Measurements from ENCODE around the gene CACNG8.
"Not testable (repeated sequence)": the region's sequence is repeated elsewhere in the genome, so short reads cannot be mapped to it uniquely, and the experiment has no call there.

CACNG8 gene

GRCh38 chr19:53962887-53963431 is at the start of gene CACNG8:
Gene CACNG8, plus strand, starts transcription at chr19:53962937.
- DNase-seq (ENCODE audit: low read depth, low spot score): no peak

DNA sequence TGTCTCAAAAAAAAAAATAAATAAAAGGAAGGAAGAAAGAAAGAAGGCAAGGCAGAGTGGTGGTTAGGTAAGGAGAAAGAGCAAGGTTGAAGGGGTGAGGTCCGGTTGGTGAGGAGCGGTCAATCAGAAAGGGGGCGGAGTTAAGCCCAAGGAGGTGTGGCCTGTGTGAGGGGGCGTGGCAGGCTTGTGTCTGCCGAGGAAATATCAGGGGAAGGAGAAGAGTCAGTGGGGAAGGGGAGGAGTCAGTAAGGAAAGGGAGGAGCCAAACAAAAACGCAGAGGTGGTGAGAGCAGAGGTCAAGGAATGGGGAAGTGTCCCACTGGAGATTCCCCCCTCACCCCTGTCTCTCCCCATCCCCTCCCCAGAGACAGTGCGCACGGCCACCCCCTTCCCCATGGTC is 47.7 kb upstream of the CACNG8 start:
- DNase-seq (ENCODE audit: low read depth, low spot score): no peak

GRCh38 chr19:53916004-53916403 is 46.7 kb upstream of the CACNG8 start:
- no peak for DNase-seq (ENCODE audit: low read depth, low spot score)

- DNase-seq (ENCODE audit: low read depth, low spot score): no peak
These were observed 45.4 kb upstream of the CACNG8 start for GRCh38 chr19:53917356-53917755.

GRCh38 chr19:53927739-53928138 is 35.0 kb upstream of the CACNG8 start:
- peak; percentile 84 for DNase-seq (ENCODE audit: low read depth, low spot score)

DNA sequence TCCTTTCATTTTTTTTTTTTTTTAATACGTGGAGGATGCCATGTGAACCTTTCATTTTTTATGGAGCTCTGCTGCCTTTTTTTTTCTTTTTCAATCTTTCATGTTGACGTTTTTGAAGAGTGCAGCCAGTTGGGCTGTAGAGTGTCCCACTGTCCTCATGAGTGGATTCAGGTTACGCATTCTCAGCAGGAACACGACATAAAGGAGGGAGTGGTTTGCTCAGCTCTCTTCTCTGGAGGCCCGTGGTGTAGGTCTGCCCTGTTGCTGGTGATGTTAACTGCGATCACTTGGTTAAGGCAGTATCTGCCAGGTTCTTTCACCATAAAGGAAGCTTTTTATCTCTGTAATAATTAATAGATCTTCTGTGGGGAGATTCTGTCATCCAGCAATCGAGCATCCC is 26.7 kb upstream of the CACNG8 start:
- no peak for DNase-seq (ENCODE audit: low read depth, low spot score)

- peak; percentile 31 for DNase-seq (ENCODE audit: low read depth, low spot score)
These were observed 20.5 kb upstream of the CACNG8 start for GRCh38 chr19:53942001-53942786.

DNA sequence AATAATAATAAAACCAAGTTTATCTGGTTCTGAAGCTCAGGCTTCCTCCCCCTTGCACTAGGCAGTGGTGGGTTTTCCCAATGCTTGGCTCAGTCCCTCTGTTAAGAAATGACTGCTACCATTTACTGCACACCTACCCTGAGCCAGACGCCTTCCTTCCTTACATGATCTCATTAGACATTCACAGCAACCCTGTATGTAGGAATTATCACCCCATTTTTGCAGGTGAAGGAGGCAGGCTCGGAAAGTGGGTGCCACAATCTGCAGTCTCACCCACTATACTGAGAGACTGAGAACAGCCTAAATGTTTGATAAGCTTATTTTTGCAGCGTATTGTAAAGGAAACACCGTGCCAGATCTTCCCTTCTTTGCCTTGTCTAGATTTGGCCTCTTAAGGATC is 18.3 kb upstream of the CACNG8 start:
- DNase-seq (ENCODE audit: low read depth, low spot score): no peak

GRCh38 chr19:53944933-53945332 is 17.8 kb upstream of the CACNG8 start:
- DNase-seq (ENCODE audit: low read depth, low spot score): no peak

DNA sequence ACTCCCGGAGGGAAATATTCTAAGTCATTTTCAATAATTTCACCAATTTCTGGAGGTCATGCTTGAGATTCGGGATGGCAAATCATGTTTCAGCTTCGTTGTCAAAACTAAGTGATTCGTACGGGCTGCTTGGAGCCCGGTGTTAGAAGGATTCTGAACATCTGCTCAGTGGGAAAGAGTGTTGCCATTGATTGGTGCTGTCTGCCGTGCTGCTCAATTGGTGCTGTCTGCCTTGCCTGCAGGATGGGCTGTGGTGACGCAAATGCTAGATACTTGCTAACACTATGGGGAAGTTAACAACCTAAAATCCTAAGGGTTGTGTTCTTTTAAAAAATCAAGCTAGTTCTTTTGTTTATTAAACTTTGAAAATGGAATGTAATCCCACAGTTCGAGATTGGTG is 17.3 kb upstream of the CACNG8 start:
- DNase-seq (ENCODE audit: low read depth, low spot score): no peak

GRCh38 chr19:53945998-53946397 is 16.7 kb upstream of the CACNG8 start:
- DNase-seq (ENCODE audit: low read depth, low spot score): no peak

DNA sequence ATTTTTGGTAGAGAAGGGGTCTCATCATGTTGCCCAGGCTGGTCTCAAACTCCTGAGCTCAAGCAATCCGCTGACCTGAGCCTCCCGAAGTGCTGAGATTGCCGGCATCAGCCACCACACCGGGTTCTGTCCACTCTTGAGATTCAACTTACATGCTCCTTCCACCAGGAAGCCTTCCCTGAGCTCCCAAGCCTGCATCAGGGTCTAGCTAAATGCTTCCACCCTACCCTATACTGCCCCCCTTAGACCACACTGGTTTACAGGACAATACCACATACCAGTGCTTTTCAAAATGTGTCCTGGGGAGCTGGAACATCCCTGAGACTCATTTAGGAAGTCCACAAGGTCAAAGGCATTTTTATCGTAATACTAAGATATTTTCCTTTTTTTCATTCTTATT is 15.1 kb upstream of the CACNG8 start:
- DNase-seq (ENCODE audit: low read depth, low spot score): no peak

GRCh38 chr19:53948611-53949010 is 14.1 kb upstream of the CACNG8 start:
- DNase-seq (ENCODE audit: low read depth, low spot score): not testable (repeated sequence)

DNA sequence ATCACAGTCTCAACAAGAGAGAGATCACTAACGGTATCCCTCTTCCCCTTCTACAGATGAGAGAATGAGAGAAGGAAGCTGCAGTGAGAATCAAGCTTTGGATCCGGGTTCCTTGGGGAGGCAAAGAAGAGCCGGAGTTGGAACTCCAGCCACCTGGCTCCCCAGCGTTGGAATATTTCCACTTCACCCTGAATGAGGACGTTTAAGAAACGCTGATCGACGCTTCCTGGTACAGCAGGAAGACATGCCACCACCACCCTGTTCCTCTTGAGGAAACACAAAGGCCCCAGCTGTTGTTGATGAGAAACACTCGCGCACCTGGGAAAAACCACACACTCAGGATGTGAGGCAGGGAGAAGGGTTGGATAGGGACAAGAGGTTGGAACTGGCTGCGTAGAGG is 11.3 kb upstream of the CACNG8 start:
- no peak for DNase-seq (ENCODE audit: low read depth, low spot score)

GRCh38 chr19:53951947-53952346 is 10.8 kb upstream of the CACNG8 start:
- no peak for DNase-seq (ENCODE audit: low read depth, low spot score)

DNA sequence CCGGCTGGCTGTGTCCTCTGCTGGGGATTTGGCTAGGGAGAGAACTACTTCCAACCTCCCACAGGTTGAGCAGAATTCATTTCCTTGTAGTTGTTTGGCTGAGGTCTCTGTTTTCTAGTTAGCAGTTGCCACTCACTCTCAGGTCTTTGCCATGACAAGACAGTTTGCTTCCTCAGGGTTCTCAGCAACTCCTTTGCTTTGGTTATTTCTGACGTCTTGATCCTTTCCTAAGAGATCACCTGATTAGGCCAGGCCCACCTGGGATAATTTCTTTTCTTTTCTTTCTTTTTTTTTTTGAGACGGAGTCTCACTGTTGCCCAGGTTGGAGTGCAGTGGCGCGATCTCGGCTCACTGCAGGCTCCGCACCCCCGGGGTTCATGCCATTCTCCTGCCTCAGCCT is 9.4 kb upstream of the CACNG8 start:
- DNase-seq (ENCODE audit: low read depth, low spot score): no peak

DNA sequence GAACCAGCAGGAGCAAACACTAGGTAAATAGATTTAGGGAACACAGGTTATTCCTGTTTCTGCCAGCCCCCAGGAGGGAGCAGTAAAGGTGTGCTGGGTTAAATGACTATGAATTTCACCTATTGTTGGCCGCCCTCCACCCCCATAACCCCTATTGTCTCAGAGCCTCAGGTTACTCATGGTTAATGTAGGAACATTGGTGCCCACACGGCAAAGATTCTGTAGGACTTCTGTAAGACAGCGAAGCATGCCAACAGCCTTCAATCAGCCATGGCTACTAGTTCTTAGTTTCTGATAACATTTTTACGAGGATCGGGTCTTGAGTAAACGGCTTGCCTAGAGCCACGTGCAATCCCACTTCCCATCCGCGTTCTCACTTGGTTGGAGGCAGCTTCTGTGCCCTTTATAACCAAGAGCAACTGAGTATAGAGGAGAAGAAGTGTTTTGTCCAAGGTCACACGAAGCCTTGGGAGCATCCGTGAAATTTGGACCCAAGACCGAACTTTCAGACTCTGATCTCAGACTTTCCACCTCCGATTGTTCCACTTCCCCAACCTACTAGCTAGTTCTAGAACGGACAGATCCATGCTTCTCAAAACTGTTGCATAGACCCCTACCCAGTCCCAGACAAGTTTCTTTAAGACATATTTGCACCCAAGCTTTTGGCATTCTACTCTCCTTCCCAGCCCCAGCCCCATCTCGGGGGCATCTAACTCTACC is 5.1 kb upstream of the CACNG8 start:
- DNase-seq (ENCODE audit: low read depth, low spot score): no peak

DNA sequence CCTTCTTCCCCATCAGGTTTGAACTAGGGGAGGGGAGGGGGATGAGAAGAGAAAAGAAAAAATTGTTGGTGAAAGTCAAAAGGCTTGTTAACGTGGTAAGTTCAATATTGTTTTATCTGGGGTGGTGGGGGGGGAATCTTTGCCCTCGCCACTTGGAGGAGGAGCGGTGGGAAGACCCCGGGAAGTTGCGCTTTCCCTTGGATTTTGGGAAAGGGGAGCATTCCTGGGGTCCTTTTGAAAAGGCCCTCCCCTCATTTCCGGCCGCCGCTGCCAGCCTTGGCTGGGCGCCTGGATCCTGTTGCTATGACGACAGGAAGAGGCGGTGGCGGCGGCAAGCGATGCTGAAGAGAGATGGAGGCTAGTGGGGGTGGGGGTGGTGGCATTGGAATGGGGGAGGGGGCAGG is 4.6 kb upstream of the CACNG8 start:
- DNase-seq (ENCODE audit: low read depth, low spot score): peak; percentile 58

- DNase-seq (ENCODE audit: low read depth, low spot score): no peak
These were observed 3.6 kb upstream of the CACNG8 start for GRCh38 chr19:53958823-53959757.

DNA sequence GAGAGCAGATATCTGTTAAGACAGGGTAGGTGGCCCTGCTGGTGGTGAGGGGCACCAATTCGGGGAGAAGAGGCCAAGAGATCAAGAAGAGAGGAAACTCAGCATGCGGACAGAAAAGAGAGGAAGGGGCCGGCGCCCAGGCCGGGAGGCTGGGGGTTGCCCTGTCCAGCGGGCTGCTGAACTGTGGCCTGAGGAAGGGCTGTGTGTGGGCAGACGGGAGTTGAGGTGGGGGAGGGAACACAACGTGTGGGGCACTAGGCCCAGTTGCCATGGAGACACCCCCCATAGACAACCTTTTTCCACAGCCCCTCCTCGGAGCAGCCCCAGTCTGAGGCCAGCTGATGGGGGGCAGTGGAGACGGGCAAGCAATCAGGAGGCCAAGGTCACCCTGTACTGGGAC is 2.5 kb upstream of the CACNG8 start:
- no peak for DNase-seq (ENCODE audit: low read depth, low spot score)

DNA sequence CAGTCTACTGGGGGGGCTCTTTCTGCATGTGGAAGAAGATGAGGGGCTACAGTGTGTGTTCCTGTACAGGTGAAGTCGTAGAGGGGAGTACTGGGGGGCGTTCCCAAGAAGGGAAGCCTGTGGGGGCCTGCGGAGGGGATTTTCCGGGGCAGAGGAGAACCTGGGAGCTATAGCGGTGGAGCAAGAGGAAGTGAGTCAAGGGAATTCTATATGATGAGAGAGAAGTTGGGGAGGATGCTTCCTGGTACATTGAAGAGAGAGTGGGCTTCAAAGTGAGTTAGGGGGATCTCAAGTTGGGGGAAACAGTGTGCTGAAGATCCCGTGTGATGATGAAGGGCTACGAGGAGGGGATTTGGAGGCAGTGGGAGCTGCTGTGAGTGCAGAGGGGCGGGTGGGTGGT is 1.9 kb upstream of the CACNG8 start:
- DNase-seq (ENCODE audit: low read depth, low spot score): no peak
